ENCODE measurements around the gene MYCBP2.
A peak's percentile ranks its signal among the peaks of the same experiment; 100 is the strongest.
"Not testable (repeated sequence)": the region's sequence is repeated elsewhere in the genome, so short reads cannot be mapped to it uniquely, and the experiment has no call there.

MYCBP2 gene

GRCh38 chr13:77326905-77327604 is at the start of gene MYCBP2:
Gene MYCBP2 (minus strand): TSS chr13:77327094. CDS start chr13:77326775, 319 bp downstream.
- peak; percentile 97 for DNase-seq (ENCODE audit: low spot score)

GRCh38 chr13:77375560-77376108 is 48.7 kb upstream of the MYCBP2 start:
- DNase-seq (ENCODE audit: low spot score): no peak

- DNase-seq (ENCODE audit: low spot score): no peak
Measured at GRCh38 chr13:77374786-77375185, 47.9 kb upstream of the MYCBP2 start.

GRCh38 chr13:77374339-77374738 is 47.4 kb upstream of the MYCBP2 start:
- no peak for DNase-seq (ENCODE audit: low spot score)

GRCh38 chr13:77373502-77373901 is 46.6 kb upstream of the MYCBP2 start:
- DNase-seq (ENCODE audit: low spot score): no peak

- no peak for DNase-seq (ENCODE audit: low spot score)
Measured at GRCh38 chr13:77372275-77372674, 45.4 kb upstream of the MYCBP2 start.

- DNase-seq (ENCODE audit: low spot score): no peak
Measured at GRCh38 chr13:77370888-77371287, 44.0 kb upstream of the MYCBP2 start.

- no peak for DNase-seq (ENCODE audit: low spot score)
Measured at GRCh38 chr13:77362166-77362565, 35.3 kb upstream of the MYCBP2 start.

GRCh38 chr13:77360032-77360685 is 33.3 kb upstream of the MYCBP2 start:
- DNase-seq (ENCODE audit: low spot score): no peak

GRCh38 chr13:77359171-77359570 is 32.3 kb upstream of the MYCBP2 start:
- DNase-seq (ENCODE audit: low spot score): no peak

- DNase-seq (ENCODE audit: low spot score): no peak
Measured at GRCh38 chr13:77358001-77358400, 31.1 kb upstream of the MYCBP2 start.

- no peak for DNase-seq (ENCODE audit: low spot score)
Measured at GRCh38 chr13:77356155-77356554, 29.3 kb upstream of the MYCBP2 start.

GRCh38 chr13:77353995-77354394 is 27.1 kb upstream of the MYCBP2 start:
- no peak for DNase-seq (ENCODE audit: low spot score)

- DNase-seq (ENCODE audit: low spot score): no peak
Measured at GRCh38 chr13:77351315-77351714, 24.4 kb upstream of the MYCBP2 start.

- no peak for DNase-seq (ENCODE audit: low spot score)
Measured at GRCh38 chr13:77350811-77351210, 23.9 kb upstream of the MYCBP2 start.

GRCh38 chr13:77349365-77349764 is 22.5 kb upstream of the MYCBP2 start:
- DNase-seq (ENCODE audit: low spot score): no peak

GRCh38 chr13:77347351-77347750 is 20.5 kb upstream of the MYCBP2 start:
- DNase-seq (ENCODE audit: low spot score): not testable (repeated sequence)

- DNase-seq (ENCODE audit: low spot score): no peak
Measured at GRCh38 chr13:77345150-77345780, 18.4 kb upstream of the MYCBP2 start.

GRCh38 chr13:77343841-77344240 is 16.9 kb upstream of the MYCBP2 start:
- DNase-seq (ENCODE audit: low spot score): no peak

- DNase-seq (ENCODE audit: low spot score): no peak
Measured at GRCh38 chr13:77339408-77339807, 12.5 kb upstream of the MYCBP2 start.

GRCh38 chr13:77338961-77339401 is 12.1 kb upstream of the MYCBP2 start:
- DNase-seq (ENCODE audit: low spot score): no peak

GRCh38 chr13:77338329-77338728 is 11.4 kb upstream of the MYCBP2 start:
- DNase-seq (ENCODE audit: low spot score): no peak

- DNase-seq (ENCODE audit: low spot score): no peak
Measured at GRCh38 chr13:77337159-77337558, 10.3 kb upstream of the MYCBP2 start.

Measured in AG08395 (cell line).